Omental fat pad (tissue), 4 donors: ENCODE measurements around the gene CIITA. TPM values are rescaled to one million over a fixed set of nuclear protein-coding genes. Genes with fewer than 3 reads are reported as not detected.

Experiments used
- ATAC-seq: fragments of 150-250 bp; one replicate; pipeline ENCODE4 v1.9.1; 2016; ENCODE audit warnings: mild to moderate bottlenecking, moderate library complexity; ENCODE audit not compliant: low FRiP score
- DNase-seq: peaks from one replicate; pipeline ENCODE4 v3.0.0-alpha.2; 2019; ENCODE audit warnings: low spot score
- total RNA-seq, 4 donors: library from RNA; depleted of rRNA; stranded (reverse); fragments of >200 nt; gene quantifications; one replicate each; pipeline ENCODE4 v1.1.0, GENCODE V29; 2016
- TF ChIP-seq, protein P1 (sequence below), 3 donors: fragments of 450-650 bp; IDR thresholded peaks; one replicate each; pipeline ENCODE4 v1.5.1; 2016 to 2017; ENCODE audit warnings: antibody characterized with exemption in 3 of 3, mild to moderate bottlenecking in 3 of 3, moderate library complexity in 2 of 3

CIITA gene
- total RNA-seq, 4 donors from 2014 or later, result 3.2 to 101 (median 11.2) TPM

- TF ChIP-seq, protein P1, sequence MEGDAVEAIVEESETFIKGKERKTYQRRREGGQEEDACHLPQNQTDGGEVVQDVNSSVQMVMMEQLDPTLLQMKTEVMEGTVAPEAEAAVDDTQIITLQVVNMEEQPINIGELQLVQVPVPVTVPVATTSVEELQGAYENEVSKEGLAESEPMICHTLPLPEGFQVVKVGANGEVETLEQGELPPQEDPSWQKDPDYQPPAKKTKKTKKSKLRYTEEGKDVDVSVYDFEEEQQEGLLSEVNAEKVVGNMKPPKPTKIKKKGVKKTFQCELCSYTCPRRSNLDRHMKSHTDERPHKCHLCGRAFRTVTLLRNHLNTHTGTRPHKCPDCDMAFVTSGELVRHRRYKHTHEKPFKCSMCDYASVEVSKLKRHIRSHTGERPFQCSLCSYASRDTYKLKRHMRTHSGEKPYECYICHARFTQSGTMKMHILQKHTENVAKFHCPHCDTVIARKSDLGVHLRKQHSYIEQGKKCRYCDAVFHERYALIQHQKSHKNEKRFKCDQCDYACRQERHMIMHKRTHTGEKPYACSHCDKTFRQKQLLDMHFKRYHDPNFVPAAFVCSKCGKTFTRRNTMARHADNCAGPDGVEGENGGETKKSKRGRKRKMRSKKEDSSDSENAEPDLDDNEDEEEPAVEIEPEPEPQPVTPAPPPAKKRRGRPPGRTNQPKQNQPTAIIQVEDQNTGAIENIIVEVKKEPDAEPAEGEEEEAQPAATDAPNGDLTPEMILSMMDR (IDR thresholded peaks at IDR 0.05), result no peak
- DNase-seq, result no peak
- ATAC-seq, result no peak
These were observed 4.6 kb downstream of the CIITA start for GRCh38 chr16:10881479-10882030.

- no peak for DNase-seq
- TF ChIP-seq, protein P1 (IDR thresholded peaks at IDR 0.05), result no peak
- no peak for ATAC-seq
These were observed 6.0 kb downstream of the CIITA start for GRCh38 chr16:10883004-10883403.

- TF ChIP-seq, protein P1 (IDR thresholded peaks at IDR 0.05), result no peak
- DNase-seq (no peak), ATAC-seq (no peak)
These were observed 8.2 kb downstream of the CIITA start for GRCh38 chr16:10885246-10885645.

DNA sequence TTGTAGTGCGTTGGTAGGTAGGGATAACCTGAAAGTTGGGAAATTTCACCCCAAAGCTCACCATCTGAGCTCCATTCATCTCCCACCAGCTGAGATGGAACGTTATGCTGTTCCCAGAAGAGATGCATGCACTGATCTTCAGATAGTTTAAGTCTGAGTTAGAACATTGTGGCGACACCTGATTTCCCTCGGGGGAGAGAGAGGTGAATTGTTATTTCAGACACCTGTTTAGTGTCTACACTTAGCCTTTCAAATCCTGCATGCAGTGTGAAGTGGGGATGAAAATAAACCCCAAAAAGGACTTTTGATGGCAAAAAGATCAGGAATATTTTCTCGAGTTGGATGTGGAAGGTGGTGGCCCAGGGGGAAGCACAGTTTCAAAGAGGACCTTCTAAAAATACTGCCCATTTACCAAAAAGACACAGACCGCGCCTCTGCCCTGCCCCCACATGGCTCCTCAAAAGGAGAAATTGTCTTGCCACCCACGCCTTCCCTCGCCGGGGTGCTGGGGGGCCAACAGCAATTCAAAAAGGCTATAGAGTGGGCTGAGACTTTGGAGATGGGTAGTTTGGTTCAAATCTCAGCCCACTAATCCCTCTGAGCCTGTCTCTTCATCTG, 11.4 kb downstream of the CIITA start:
- no peak for ATAC-seq
- DNase-seq, result no peak
- TF ChIP-seq, protein P1 (IDR thresholded peaks at IDR 0.05), result no peak

GRCh38 chr16:10889855-10890254, 12.9 kb downstream of the CIITA start:
- ATAC-seq, result no peak
- no peak for DNase-seq
- TF ChIP-seq, protein P1 (IDR thresholded peaks at IDR 0.05), result no peak

DNA sequence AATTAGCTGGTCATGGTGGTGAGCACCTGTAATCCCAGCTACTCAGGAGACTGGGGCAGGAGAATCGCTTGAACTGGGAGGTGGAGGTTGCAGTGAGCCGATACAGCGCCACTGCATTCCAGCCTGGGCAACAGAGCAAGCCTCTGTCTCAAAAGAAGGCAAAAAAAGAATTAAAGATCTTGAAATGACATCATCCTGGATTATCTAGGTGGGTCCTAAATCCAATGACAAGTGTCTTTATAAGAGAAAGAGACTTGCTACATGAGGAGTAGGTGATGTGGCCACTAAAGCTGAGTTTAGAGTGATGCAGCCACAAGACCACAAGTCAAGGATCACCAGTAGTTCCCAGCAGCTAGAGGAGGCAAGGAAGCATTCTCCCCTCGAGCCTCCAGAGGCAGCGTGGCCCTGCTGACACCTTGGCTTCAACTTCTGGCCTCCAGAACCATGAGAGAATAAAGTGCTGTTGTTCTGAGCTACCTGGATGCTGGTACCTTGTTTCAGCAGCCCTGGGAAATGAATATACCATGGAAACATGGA, 15.8 kb downstream of the CIITA start:
- ATAC-seq (no peak), DNase-seq (no peak)
- TF ChIP-seq, protein P1 (IDR thresholded peaks at IDR 0.05), result no peak
